Retinal pigment epithelial cell (primary cell): ENCODE measurements around the gene TCF25.

ENCODE experiments used
- DNase-seq: peaks from one replicate; pipeline ENCODE4 v3.0.0-alpha.2; 2010; ENCODE audit warnings: low read depth
- H3K4me3 ChIP-seq: 2 replicates; pipeline ENCODE4 v1.5.1; 2011; ENCODE audit warnings: mild to moderate bottlenecking, low read length, control low read depth, moderate library complexity
- TF ChIP-seq, protein P1 (sequence below): conservative IDR thresholded peaks from 2 replicates; pipeline ENCODE4 v1.5.1; 2011; ENCODE audit warnings: low read depth, low read length, control low read depth, inconsistent platforms

Gene TCF25

DNA sequence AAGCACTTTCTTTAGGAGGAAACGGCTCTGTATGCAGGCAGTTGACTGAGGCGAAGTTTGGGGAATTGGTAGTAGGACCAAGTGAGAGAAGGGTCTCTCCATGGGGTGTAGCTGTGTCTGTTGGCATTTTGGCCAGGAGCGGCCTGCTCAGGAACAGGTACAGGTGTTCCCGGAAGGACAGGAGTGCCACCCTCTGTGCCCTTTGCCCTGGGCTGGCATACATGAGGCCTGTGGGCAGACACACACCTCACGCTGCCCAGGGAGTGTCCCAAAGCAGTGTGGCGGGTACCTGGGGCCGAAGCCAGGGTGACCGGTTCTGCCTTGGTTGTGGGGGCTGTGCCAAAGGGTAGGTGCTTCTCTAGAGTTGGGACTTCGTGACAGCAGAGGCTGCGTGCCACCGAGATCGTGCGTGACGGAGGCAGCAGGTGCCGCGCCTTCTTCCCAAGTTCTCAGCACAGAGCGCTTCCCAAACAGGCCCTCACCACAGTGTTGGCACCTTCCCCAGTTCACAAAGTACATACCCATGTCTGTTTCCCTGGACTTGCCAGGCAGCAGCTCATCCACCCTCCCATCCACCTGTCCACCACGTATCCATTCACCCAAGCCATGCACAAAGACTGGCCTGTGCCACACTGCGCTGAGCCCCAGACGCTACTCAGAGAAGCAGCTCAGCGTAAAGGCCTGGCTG lies 19.9 kb upstream of the TCF25 start:
- H3K4me3 ChIP-seq = no peak overlapping the region
- no peak for DNase-seq
- TF ChIP-seq, protein P1, sequence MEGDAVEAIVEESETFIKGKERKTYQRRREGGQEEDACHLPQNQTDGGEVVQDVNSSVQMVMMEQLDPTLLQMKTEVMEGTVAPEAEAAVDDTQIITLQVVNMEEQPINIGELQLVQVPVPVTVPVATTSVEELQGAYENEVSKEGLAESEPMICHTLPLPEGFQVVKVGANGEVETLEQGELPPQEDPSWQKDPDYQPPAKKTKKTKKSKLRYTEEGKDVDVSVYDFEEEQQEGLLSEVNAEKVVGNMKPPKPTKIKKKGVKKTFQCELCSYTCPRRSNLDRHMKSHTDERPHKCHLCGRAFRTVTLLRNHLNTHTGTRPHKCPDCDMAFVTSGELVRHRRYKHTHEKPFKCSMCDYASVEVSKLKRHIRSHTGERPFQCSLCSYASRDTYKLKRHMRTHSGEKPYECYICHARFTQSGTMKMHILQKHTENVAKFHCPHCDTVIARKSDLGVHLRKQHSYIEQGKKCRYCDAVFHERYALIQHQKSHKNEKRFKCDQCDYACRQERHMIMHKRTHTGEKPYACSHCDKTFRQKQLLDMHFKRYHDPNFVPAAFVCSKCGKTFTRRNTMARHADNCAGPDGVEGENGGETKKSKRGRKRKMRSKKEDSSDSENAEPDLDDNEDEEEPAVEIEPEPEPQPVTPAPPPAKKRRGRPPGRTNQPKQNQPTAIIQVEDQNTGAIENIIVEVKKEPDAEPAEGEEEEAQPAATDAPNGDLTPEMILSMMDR = no peak

GRCh38 chr16:89855301-89855945 lies 18.0 kb upstream of the TCF25 start:
- H3K4me3 ChIP-seq = no peak overlapping the region
- DNase-seq = no peak
- TF ChIP-seq, protein P1 = no peak

DNA sequence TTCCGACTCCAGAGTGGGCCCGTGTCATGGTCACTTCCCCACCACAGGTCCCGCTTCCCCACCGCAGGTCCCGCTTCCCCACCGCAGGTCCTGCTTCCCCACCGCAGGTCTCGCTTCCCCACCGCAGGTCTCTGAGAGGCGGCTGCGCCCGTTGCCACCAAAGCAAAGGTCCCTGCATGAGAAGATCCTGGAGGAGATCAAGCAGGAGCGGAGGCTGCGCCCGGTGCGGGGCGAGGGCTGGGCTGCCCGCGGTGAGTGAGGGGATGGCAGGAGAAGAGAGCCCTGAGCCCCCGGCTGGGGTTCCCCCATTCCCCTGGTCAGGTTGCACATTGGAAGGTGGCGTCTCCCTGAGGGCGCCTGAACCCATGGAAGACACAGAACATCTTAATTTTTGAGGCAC lies 17.4 kb upstream of the TCF25 start:
- H3K4me3 ChIP-seq = no peak overlapping the region
- no peak for DNase-seq
- TF ChIP-seq, protein P1 = no peak

DNA sequence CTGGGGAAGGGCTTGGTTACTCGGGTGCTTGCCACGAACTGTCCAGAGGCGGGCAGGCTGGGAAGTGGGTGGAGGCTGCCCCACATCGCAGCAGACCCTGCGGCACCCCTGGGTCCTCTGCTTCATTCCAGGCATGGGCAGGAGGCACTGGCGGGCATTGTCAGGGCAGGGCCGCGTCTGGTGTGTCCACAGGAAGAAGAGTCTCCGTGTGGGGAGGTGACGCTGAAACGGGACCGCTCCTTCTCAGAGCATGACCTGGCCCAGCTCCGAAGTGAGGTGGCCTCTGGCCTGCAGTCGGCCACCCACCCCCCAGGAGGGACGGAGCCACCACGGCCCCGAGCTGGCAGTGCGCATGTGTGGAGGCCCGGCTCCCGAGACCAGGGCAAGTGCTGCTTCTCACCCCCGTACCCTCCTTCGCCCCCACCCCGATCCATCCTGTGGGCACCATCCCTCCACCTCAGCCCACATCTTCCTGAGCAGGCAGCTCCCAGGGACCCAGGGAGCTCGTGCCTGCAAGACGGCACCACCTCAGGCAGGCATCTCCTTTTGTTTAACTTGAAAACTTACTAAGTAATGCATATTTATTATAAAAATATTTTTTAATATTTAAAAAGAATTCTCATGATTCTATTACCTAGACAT lies 14.3 kb upstream of the TCF25 start:
- no peak overlapping the region for H3K4me3 ChIP-seq
- no peak for DNase-seq
- TF ChIP-seq, protein P1 = no peak

- no peak for DNase-seq
- H3K4me3 ChIP-seq = no peak overlapping the region
- TF ChIP-seq, protein P1 = no peak
Observed at GRCh38 chr16:89859615-89860007, 13.8 kb upstream of the TCF25 start.

GRCh38 chr16:89860747-89861304 lies 12.6 kb upstream of the TCF25 start:
- TF ChIP-seq, protein P1 = peak; percentile 94
- H3K4me3 ChIP-seq = no peak overlapping the region
- no peak for DNase-seq

DNA sequence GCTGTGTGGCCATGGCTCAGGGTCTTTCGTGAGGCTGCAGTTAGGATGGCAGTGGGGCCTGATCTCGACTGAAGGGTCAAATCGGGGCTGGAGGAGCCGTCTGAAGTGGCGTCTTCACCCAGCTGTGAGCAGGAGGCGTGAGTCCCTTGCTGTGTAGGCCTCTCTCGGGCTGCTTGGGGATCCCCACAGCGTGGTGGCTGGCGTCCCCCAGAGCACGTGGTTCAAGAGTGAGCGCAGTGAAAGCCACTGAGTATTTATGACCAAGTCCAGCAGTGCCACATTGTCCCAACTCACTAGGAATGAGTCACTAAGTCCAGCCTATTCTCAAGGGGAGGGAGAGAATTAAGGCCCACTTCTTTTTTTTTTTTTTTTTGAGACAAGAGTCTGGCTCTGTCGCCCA lies 11.7 kb upstream of the TCF25 start:
- no peak for DNase-seq
- H3K4me3 ChIP-seq = no peak overlapping the region
- TF ChIP-seq, protein P1 = no peak
